GM10248 (cell line): ENCODE results near the gene OVCA2.

Experiments used
- CTCF ChIA-PET: fragments of 300-600 bp; sonication (Branson Sonifier 250); formaldehyde crosslinking; extraction: SDS; loops from one replicate; lab custom pipeline; 2021; ENCODE audit warnings: antibody characterized with exemption; lab: Yijun Ruan, JAX
- POLR2A ChIA-PET: fragments of 350-650 bp; sonication (Branson Sonifier 250); formaldehyde crosslinking; extraction: SDS; loops from one replicate; lab custom pipeline; 2020; ENCODE audit warnings: antibody characterized with exemption; lab: Yijun Ruan, JAX
- DNase-seq: peaks from one replicate; pipeline ENCODE4 v3.0.0; 2012; ENCODE audit errors: extremely low spot score
- TF ChIP-seq, protein P1 (sequence below): IDR thresholded peaks from 2 replicates; pipeline ENCODE4 v1.5.1; 2012; ENCODE audit warnings: mild to moderate bottlenecking, low read depth; ENCODE audit errors: extremely low read depth, missing control alignments, control extremely low read depth

OVCA2 gene

DNA sequence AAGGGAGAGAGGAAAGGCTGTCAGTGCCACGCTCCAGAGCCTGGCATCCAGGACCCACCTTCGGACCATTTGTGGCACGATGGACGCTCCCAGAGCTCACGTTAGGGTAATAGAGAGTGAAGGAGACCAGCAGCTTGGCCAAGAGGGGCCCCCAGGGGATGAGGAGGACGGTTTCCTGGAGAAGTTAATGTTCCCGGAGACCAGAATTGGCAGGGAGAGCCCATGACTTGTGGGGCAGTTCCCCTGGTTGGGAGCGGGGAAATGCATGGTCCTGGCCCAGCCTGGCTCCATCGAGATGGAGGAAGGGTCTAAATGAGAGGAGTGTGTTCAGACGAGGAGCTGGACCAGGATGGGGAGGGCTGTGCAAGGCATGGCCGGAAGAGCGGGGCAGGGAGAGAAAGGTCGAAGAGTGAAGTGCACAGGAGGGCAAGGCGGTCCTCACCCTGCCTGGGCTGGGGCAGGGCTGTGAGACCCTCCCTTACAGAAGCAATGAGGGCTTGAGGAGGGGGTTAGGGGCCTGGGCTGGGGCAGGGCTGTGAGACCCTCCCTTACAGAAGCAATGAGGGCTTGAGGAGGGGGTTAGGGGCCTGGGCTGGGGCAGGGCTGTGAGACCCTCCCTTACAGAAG, 10.2 kb downstream of the OVCA2 start:
- no peak for DNase-seq
- POLR2A ChIA-PET = no interaction called here
- CTCF ChIA-PET = interaction anchor here (0.9 to 2.7 kb wide), 6 partner anchors 12 to 300 kb away, joined by 3 to 12 read pairs (median 3); no protein-coding TSS in a partner anchor
- TF ChIP-seq, protein P1, sequence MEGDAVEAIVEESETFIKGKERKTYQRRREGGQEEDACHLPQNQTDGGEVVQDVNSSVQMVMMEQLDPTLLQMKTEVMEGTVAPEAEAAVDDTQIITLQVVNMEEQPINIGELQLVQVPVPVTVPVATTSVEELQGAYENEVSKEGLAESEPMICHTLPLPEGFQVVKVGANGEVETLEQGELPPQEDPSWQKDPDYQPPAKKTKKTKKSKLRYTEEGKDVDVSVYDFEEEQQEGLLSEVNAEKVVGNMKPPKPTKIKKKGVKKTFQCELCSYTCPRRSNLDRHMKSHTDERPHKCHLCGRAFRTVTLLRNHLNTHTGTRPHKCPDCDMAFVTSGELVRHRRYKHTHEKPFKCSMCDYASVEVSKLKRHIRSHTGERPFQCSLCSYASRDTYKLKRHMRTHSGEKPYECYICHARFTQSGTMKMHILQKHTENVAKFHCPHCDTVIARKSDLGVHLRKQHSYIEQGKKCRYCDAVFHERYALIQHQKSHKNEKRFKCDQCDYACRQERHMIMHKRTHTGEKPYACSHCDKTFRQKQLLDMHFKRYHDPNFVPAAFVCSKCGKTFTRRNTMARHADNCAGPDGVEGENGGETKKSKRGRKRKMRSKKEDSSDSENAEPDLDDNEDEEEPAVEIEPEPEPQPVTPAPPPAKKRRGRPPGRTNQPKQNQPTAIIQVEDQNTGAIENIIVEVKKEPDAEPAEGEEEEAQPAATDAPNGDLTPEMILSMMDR = no peak

DNA sequence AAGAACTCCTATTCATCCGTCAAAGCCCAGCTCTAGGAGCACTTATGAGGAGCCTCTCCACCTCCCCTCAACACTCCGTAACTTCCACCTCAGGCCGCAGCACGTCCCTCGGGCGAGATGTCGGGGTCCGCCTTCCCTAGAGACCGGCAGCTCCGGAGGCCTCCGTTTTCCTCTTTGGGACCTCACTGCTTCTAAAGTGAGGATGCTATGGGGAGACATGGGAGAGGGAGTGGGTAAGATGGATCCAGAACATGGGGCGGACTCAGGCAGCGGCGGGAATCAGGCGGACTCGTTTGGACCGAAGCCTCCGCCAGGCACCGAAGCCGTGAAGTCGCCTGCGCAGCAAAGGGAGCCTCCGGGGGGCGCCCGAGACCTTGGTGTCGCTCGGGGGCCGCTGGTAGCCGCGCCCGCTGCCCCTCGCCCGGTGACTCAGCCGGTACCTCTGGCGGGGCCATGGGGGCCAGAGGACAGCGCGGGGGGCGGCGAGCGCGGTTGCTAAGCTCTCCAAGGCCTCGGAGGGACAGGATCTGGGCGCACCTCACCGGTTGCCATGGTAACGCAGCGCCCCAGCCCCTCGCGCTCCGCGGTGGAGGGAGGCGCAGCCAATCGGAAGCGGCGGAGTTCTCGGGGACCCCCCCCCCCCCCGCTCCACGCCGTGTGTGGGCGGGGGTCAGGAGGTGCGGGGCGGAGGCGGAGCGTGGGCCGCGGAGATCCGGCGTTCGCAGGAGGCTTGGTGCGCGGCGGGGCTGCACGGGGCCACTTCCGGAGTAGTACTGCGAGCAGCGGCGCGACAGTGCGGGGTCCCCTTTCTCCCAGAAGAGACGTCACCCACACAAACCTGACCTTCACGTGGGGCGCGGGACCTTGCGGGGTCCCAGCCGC, 11.8 kb downstream of the OVCA2 start:
- peak; percentile 82 for DNase-seq
- TF ChIP-seq, protein P1 = peak; percentile 77
- CTCF ChIA-PET = interaction anchor here (0.6 to 8.9 kb wide), 30 partner anchors 9 to 362 kb away, joined by 3 to 205 read pairs (median 6); partner anchors contain the start of gene TSR1
- POLR2A ChIA-PET = interaction anchor here (0.7 to 1.2 kb wide), 2 partner anchors 182 to 200 kb away, joined by 4 to 5 read pairs; no protein-coding TSS in a partner anchor

DNA sequence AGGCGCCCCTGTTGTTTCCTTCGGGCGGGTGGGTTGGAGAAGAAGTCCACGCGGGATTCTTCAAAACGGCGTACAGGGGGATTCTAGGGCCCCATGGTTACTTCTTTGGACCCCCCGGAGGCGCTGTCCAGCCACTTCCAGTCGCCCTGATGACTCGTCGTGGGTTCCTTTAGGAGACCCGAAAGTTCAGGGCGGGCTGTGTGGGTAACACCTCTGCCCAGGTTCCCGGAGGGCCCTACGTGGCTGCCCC, 12.4 kb downstream of the OVCA2 start:
- POLR2A ChIA-PET = interaction anchor here (0.8 to 1.9 kb wide), 5 partner anchors 10 to 337 kb away, joined by 3 to 10 read pairs (median 5); no protein-coding TSS in a partner anchor
- CTCF ChIA-PET = interaction anchor here (0.6 to 8.9 kb wide), 43 partner anchors 8 to 362 kb away, joined by 3 to 205 read pairs (median 4); partner anchors contain the start of genes SMG6, SRR and TSR1
- DNase-seq = no peak
- TF ChIP-seq, protein P1 = no peak

DNA sequence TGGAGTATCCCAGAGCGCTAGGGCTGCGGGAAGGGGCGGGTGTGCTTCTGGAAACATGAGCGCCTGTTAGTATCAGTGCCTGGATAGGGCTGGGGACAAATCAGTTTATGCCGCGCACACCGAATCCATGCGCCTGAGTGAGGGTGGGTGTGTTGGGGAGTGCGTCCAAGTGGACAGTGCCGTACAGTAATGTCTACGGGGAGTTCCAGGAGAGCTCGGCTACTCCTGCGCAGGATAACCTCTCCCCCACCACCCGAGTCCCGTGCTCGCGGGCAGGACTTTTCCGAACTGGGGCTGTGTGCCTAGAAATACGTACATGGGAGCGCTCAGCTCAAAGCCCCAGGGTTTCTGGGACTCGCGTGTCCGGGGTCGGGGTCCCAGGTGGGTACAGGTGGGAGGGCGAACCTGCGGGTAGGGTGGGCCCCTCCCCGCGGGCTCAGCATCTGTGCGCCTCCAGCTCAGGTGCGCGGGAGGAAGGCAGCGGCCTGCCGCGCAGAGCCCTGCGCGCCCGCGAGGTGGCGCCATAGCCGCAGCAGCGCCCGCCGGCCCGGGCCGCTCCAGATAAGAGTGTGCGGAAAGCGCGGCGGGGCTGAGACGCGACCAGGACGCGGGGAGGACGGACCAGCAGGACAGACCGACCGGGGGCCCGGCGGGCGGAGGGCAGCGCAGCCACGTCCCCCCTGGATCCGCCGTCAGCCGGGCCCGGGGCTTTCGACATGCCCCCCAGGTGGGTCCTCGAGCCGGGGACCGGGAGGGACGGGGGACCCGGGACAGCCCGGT, 12.9 kb downstream of the OVCA2 start, which contains the start of gene HIC1:
HIC1 (plus strand) TSS at position 592 of the 780 bp plus-strand sequence. CDS start 1,588 bp downstream, outside the sequence.
- TF ChIP-seq, protein P1 = peak; percentile 94
- POLR2A ChIA-PET = interaction anchor here (0.6 to 1.9 kb wide), 9 partner anchors 10 to 338 kb away, joined by 3 to 10 read pairs (median 3); no protein-coding TSS in a partner anchor
- DNase-seq = peak; percentile 83
- CTCF ChIA-PET = interaction anchor here (0.6 to 8.9 kb wide), 43 partner anchors 8 to 361 kb away, joined by 3 to 205 read pairs (median 5); partner anchors contain the start of genes SMG6, SRR and TSR1

DNA sequence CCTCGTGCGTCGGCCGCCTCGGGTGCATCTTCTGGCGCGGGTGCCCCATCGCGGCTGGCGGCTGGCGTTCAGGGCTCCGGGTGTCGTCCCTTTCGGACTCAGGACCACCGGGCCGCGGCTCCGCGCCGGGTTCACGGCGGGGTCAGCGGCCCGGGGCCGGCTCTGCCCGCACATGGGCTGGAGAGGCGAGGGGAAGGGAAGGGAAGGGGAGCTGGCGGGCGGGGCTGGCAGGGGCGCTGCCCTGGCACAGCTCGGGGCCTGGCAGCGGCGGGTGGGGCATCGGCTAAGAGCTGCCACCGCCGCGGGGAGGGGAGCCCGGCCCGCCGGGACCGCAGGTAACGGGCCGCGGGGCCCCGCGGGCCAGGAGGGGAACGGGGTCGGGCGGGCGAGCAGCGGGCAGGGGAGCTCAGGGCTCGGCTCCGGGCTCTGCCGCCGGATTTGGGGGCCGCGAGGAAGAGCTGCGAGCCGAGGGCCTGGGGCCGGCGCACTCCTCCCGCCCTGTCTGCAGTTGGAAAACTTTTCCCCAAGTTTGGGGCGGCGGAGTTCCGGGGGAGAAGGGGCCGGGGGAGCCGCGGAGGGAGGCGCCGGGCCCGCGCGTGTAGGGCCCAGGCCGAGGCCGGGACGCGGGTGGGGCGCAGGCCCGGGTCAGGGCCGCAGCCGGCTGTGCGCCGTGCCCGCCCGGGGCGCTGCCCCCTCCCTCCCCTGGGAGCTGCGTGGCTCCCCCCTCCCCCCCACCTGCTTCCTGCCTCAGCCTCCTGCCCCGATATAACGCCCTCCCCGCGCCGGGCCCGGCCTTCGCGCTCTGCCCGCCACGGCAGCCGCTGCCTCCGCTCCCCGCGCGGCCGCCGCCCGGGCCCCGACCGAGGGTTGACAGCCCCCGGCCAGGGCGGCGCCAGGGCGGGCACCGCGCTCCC, 13.7 kb downstream of the OVCA2 start:
- peak; percentile 70 for DNase-seq
- CTCF ChIA-PET = interaction anchor here (0.7 to 8.9 kb wide), 31 partner anchors 9 to 297 kb away, joined by 3 to 205 read pairs (median 8); partner anchors contain the start of genes SMG6, SRR and TSR1
- POLR2A ChIA-PET = interaction anchor here (0.6 to 1.9 kb wide), 11 partner anchors 9 to 339 kb away, joined by 3 to 10 read pairs (median 3); partner anchors contain the start of gene TSR1
- TF ChIP-seq, protein P1 = no peak
